ENCODE data around the gene THEMIS2.
"Not testable (repeated sequence)": the region's sequence is repeated elsewhere in the genome, so short reads cannot be mapped to it uniquely, and the experiment has no call there.

THEMIS2 gene

GRCh38 chr1:27872059-27872801 is at the start of gene THEMIS2:
Gene THEMIS2, plus strand, starts transcription at chr1:27872544. Its CDS starts 28 bp downstream, at chr1:27872572.
- DNase-seq (ENCODE audit: extremely low read depth in 1 of 2, low read depth in 1 of 2) = peak; percentile 57 to 71

GRCh38 chr1:27823784-27824183 is 48.6 kb upstream of the THEMIS2 start:
- DNase-seq (ENCODE audit: extremely low read depth in 1 of 2, low read depth in 1 of 2) = no peak

GRCh38 chr1:27824411-27824810 is 47.9 kb upstream of the THEMIS2 start:
- DNase-seq (ENCODE audit: extremely low read depth in 1 of 2, low read depth in 1 of 2) = no peak

GRCh38 chr1:27829339-27829960 is 42.9 kb upstream of the THEMIS2 start:
- not testable (repeated sequence) for DNase-seq (ENCODE audit: extremely low read depth in 1 of 2, low read depth in 1 of 2)

GRCh38 chr1:27830621-27831440 is 41.5 kb upstream of the THEMIS2 start, which contains the start of gene PPP1R8:
Gene PPP1R8, plus strand, starts transcription at chr1:27830782. Its CDS starts 54 bp downstream, at chr1:27830836.
- peak; percentile 83 to 87 for DNase-seq (ENCODE audit: extremely low read depth in 1 of 2, low read depth in 1 of 2)

GRCh38 chr1:27831568-27832410 is 40.6 kb upstream of the THEMIS2 start:
- no peak for DNase-seq (ENCODE audit: extremely low read depth in 1 of 2, low read depth in 1 of 2)

GRCh38 chr1:27832762-27833161 is 39.6 kb upstream of the THEMIS2 start:
- no peak for DNase-seq (ENCODE audit: extremely low read depth in 1 of 2, low read depth in 1 of 2)

GRCh38 chr1:27833470-27833869 is 38.9 kb upstream of the THEMIS2 start:
- DNase-seq (ENCODE audit: extremely low read depth in 1 of 2, low read depth in 1 of 2) = no peak

GRCh38 chr1:27835046-27835445 is 37.3 kb upstream of the THEMIS2 start:
- no peak for DNase-seq (ENCODE audit: extremely low read depth in 1 of 2, low read depth in 1 of 2)

GRCh38 chr1:27835501-27835900 is 36.8 kb upstream of the THEMIS2 start:
- no peak for DNase-seq (ENCODE audit: extremely low read depth in 1 of 2, low read depth in 1 of 2)

- no peak for DNase-seq (ENCODE audit: extremely low read depth in 1 of 2, low read depth in 1 of 2)
These were observed 22.4 kb upstream of the THEMIS2 start for GRCh38 chr1:27849951-27850350.

- DNase-seq (ENCODE audit: extremely low read depth in 1 of 2, low read depth in 1 of 2) = no peak
These were observed 17.3 kb upstream of the THEMIS2 start for GRCh38 chr1:27855085-27855484.

GRCh38 chr1:27856561-27857343 is 15.6 kb upstream of the THEMIS2 start:
- DNase-seq (ENCODE audit: extremely low read depth in 1 of 2, low read depth in 1 of 2) = no peak

GRCh38 chr1:27857552-27857951 is 14.8 kb upstream of the THEMIS2 start:
- DNase-seq (ENCODE audit: extremely low read depth in 1 of 2, low read depth in 1 of 2) = not testable (repeated sequence)

- peak; percentile 63 to 65 for DNase-seq (ENCODE audit: extremely low read depth in 1 of 2, low read depth in 1 of 2)
These were observed 14.0 kb upstream of the THEMIS2 start for GRCh38 chr1:27858072-27858948.

GRCh38 chr1:27858949-27859576 is 13.3 kb upstream of the THEMIS2 start:
- DNase-seq (ENCODE audit: extremely low read depth in 1 of 2, low read depth in 1 of 2) = no peak

- DNase-seq (ENCODE audit: extremely low read depth in 1 of 2, low read depth in 1 of 2) = no peak
These were observed 10.9 kb upstream of the THEMIS2 start for GRCh38 chr1:27861436-27861835.

- DNase-seq (ENCODE audit: extremely low read depth in 1 of 2, low read depth in 1 of 2) = no peak
These were observed 10.3 kb upstream of the THEMIS2 start for GRCh38 chr1:27862004-27862403.

Data from stimulated activated CD8-positive, alpha-beta memory T cell treated with anti-CD3 and anti-CD28 coated beads, Interleukin-7, amount 100 ng/mL, for 48 hours (primary cell).